ENCODE results near the gene OR4C3.
"Not testable (repeated sequence)": the region's sequence is repeated elsewhere in the genome, so short reads cannot be mapped to it uniquely, and the experiment has no call there.

OR4C3 gene

GRCh38 chr11:48324620-48325019, at the start of gene OR4C3:
Gene OR4C3 (plus strand): TSS chr11:48324920. CDS start chr11:48325022, 102 bp downstream.
- DNase-seq (ENCODE audit: low read depth); H3K4me3 ChIP-seq (ENCODE audit: low read depth, low read length): not testable (repeated sequence)

GRCh38 chr11:48305923-48306322, 18.8 kb upstream of the OR4C3 start, which contains the start of gene OR4S1:
Gene OR4S1 (plus strand): TSS chr11:48306223. CDS start chr11:48306223, 0 bp downstream.
- TF ChIP-seq CTCF (IDR thresholded peaks at IDR 0.05; ENCODE audit: low read depth, low read length, missing control alignments), result no peak
- H3K4me3 ChIP-seq (ENCODE audit: low read depth, low read length), result no peak within 1 kb of the TSS
- DNase-seq (ENCODE audit: low read depth), result no peak

GRCh38 chr11:48307760-48308386, 16.8 kb upstream of the OR4C3 start:
- TF ChIP-seq CTCF (IDR thresholded peaks at IDR 0.05; ENCODE audit: low read depth, low read length, missing control alignments), result peak; percentile 93
- no peak overlapping the region for H3K4me3 ChIP-seq (ENCODE audit: low read depth, low read length)
- peak; percentile 33 for DNase-seq (ENCODE audit: low read depth)

- not testable (repeated sequence) for DNase-seq (ENCODE audit: low read depth); H3K4me3 ChIP-seq (ENCODE audit: low read depth, low read length)
These were observed 11.1 kb upstream of the OR4C3 start for GRCh38 chr11:48313590-48313989.

GRCh38 chr11:48319813-48320212, 4.9 kb upstream of the OR4C3 start:
- H3K4me3 ChIP-seq (ENCODE audit: low read depth, low read length); DNase-seq (ENCODE audit: low read depth): not testable (repeated sequence)

- no peak overlapping the region for H3K4me3 ChIP-seq (ENCODE audit: low read depth, low read length)
- no peak for TF ChIP-seq CTCF (IDR thresholded peaks at IDR 0.05; ENCODE audit: low read depth, low read length, missing control alignments)
- DNase-seq (ENCODE audit: low read depth), result no peak
These were observed 16.7 kb downstream of the OR4C3 start for GRCh38 chr11:48341466-48341865.

- DNase-seq (ENCODE audit: low read depth); H3K4me3 ChIP-seq (ENCODE audit: low read depth, low read length): not testable (repeated sequence)
These were observed 17.8 kb downstream of the OR4C3 start for GRCh38 chr11:48342505-48342904.

- not testable (repeated sequence) for DNase-seq (ENCODE audit: low read depth); H3K4me3 ChIP-seq (ENCODE audit: low read depth, low read length)
These were observed 21.6 kb downstream of the OR4C3 start for GRCh38 chr11:48346286-48346685.

- TF ChIP-seq CTCF (IDR thresholded peaks at IDR 0.05; ENCODE audit: low read depth, low read length, missing control alignments), result no peak
These were observed 29.3 kb downstream of the OR4C3 start for GRCh38 chr11:48354013-48354412.

GRCh38 chr11:48354677-48355076, 30.0 kb downstream of the OR4C3 start:
- no peak for DNase-seq (ENCODE audit: low read depth)
- no peak for TF ChIP-seq CTCF (IDR thresholded peaks at IDR 0.05; ENCODE audit: low read depth, low read length, missing control alignments)
- H3K4me3 ChIP-seq (ENCODE audit: low read depth, low read length), result no peak overlapping the region

More at GRCh38 chr11:48354013-48354412, 29.3 kb downstream of the OR4C3 start:
- no peak for DNase-seq (ENCODE audit: low read depth)
- H3K4me3 ChIP-seq (ENCODE audit: low read depth, low read length), result no peak overlapping the region

GRCh38 chr11:48361289-48361688, 36.6 kb downstream of the OR4C3 start:
- not testable (repeated sequence) for DNase-seq (ENCODE audit: low read depth); H3K4me3 ChIP-seq (ENCODE audit: low read depth, low read length)
